ENCODE data around the gene ATP1A2. TPM values are rescaled to one million over a fixed set of nuclear protein-coding genes. Genes with fewer than 3 reads are reported as not detected.

The ATP1A2 gene
- total RNA-seq, 1 donor from 2014 or later, result 93.6 TPM

GRCh38 chr1:160127865-160128523 is 12.4 kb downstream of the ATP1A2 start:
- DNase-seq (ENCODE audit: low read depth, low spot score), result no peak
- H3K4me1 Mint-ChIP-seq, result peaks cover 23% of the 10 kb centered on the region
- no peaks in the 10 kb centered on the region for H3K27me3 Mint-ChIP-seq (ENCODE audit: low read depth)
- no peak overlapping the region for H3K4me3 Mint-ChIP-seq
- peak overlapping the region; percentile 22 for H3K27ac Mint-ChIP-seq (ENCODE audit: unreplicated experiment)
- H3K9me3 Mint-ChIP-seq, result no peaks in the 10 kb centered on the region
- H3K36me3 Mint-ChIP-seq (ENCODE audit: low read depth), result peaks cover 23% of the 10 kb centered on the region
- TF ChIP-seq CTCF (conservative IDR thresholded peaks at IDR 0.05), result no peak

- Mint-ChIP-seq H3K36me3 (ENCODE audit: low read depth) (peaks cover 21% of the 10 kb centered on the region), H3K4me3 (no peak overlapping the region), H3K9me3 (no peaks in the 10 kb centered on the region), H3K27ac (ENCODE audit: unreplicated experiment) (no peak overlapping the region), H3K27me3 (ENCODE audit: low read depth) (no peaks in the 10 kb centered on the region), H3K4me1 (peaks cover 19% of the 10 kb centered on the region)
- no peak for TF ChIP-seq CTCF (conservative IDR thresholded peaks at IDR 0.05)
- no peak for DNase-seq (ENCODE audit: low read depth, low spot score)
Measured at GRCh38 chr1:160128636-160129035, 13.1 kb downstream of the ATP1A2 start.

- Mint-ChIP-seq H3K9me3 (no peaks in the 10 kb centered on the region), H3K4me1 (peaks cover 19% of the 10 kb centered on the region), H3K36me3 (ENCODE audit: low read depth) (peaks cover 20% of the 10 kb centered on the region), H3K27me3 (ENCODE audit: low read depth) (no peaks in the 10 kb centered on the region), H3K4me3 (no peak overlapping the region), H3K27ac (ENCODE audit: unreplicated experiment) (no peak overlapping the region)
- TF ChIP-seq CTCF (conservative IDR thresholded peaks at IDR 0.05), result no peak
- no peak for DNase-seq (ENCODE audit: low read depth, low spot score)
Measured at GRCh38 chr1:160129046-160129445, 13.5 kb downstream of the ATP1A2 start.

- TF ChIP-seq CTCF (conservative IDR thresholded peaks at IDR 0.05), result no peak
- peaks cover 17% of the 10 kb centered on the region for H3K4me1 Mint-ChIP-seq
- H3K27me3 Mint-ChIP-seq (ENCODE audit: low read depth), result no peaks in the 10 kb centered on the region
- no peak overlapping the region for H3K27ac Mint-ChIP-seq (ENCODE audit: unreplicated experiment)
- no peak overlapping the region for H3K4me3 Mint-ChIP-seq
- H3K36me3 Mint-ChIP-seq (ENCODE audit: low read depth), result peaks cover 20% of the 10 kb centered on the region
- no peaks in the 10 kb centered on the region for H3K9me3 Mint-ChIP-seq
- no peak for DNase-seq (ENCODE audit: low read depth, low spot score)
Measured at GRCh38 chr1:160129558-160129957, 14.0 kb downstream of the ATP1A2 start.

GRCh38 chr1:160129966-160130365 is 14.4 kb downstream of the ATP1A2 start:
- Mint-ChIP-seq H3K4me3 (no peak overlapping the region), H3K4me1 (peaks cover 15% of the 10 kb centered on the region), H3K36me3 (ENCODE audit: low read depth) (peaks cover 20% of the 10 kb centered on the region), H3K27ac (ENCODE audit: unreplicated experiment) (no peak overlapping the region), H3K27me3 (ENCODE audit: low read depth) (no peaks in the 10 kb centered on the region), H3K9me3 (no peaks in the 10 kb centered on the region)
- DNase-seq (ENCODE audit: low read depth, low spot score), result no peak
- no peak for TF ChIP-seq CTCF (conservative IDR thresholded peaks at IDR 0.05)
